Neural cell (in vitro differentiated cells): ENCODE results near the gene SKA3. TPM values are rescaled to one million over a fixed set of nuclear protein-coding genes. Genes with fewer than 3 reads are reported as not detected.

Experiments
- H2AFZ ChIP-seq: fragments of 200-600, 300-800 bp; sonication (generic), shearing (Covaris generic); 2 replicates; pipeline ENCODE4 v1.6.0; 2014; ENCODE audit warnings: low read depth, mild to moderate bottlenecking, antibody characterized with exemption, low read length, moderate library complexity
- H3F3A ChIP-seq: fragments of 200-600 bp; shearing (Covaris generic); 2 replicates; pipeline ENCODE4 v1.6.1; 2016; ENCODE audit warnings: mild to moderate bottlenecking, moderate library complexity, mixed read lengths, antibody characterized with exemption, low read length; ENCODE audit not compliant: insufficient read depth, poor library complexity, severe bottlenecking
- H3K27ac ChIP-seq: fragments of 200-600, 300-800 bp; sonication (generic), shearing (Covaris generic); 2 replicates; pipeline ENCODE4 v1.5.1; 2014; ENCODE audit warnings: mild to moderate bottlenecking, low read length, moderate library complexity
- H3K27me3 ChIP-seq: fragments of 300-800, 200-600 bp; sonication (generic), shearing (Covaris generic); 2 replicates; pipeline ENCODE4 v1.6.0; 2014; ENCODE audit warnings: mild to moderate bottlenecking, low read depth, low read length, moderate library complexity; ENCODE audit not compliant: insufficient read depth
- H3K36me3 ChIP-seq: fragments of 300-800, 200-600 bp; sonication (generic), shearing (Covaris generic); 2 replicates; pipeline ENCODE4 v1.5.1; 2014; ENCODE audit warnings: mild to moderate bottlenecking, antibody characterized with exemption, low read length, moderate library complexity; ENCODE audit not compliant: insufficient read depth
- H3K4me2 ChIP-seq: fragments of 300-800, 200-600 bp; sonication (generic), shearing (Covaris generic); 2 replicates; pipeline ENCODE4 v1.6.0; 2014; ENCODE audit warnings: mild to moderate bottlenecking, low read length
- H3K4me3 ChIP-seq: fragments of 300-800, 200-600 bp; sonication (generic), shearing (Covaris generic); 2 replicates; pipeline ENCODE4 v1.5.1; 2014; ENCODE audit warnings: mild to moderate bottlenecking, low read length, moderate library complexity
- H3K79me2 ChIP-seq: fragments of 200-600 bp; shearing (Covaris generic); replicated peaks from 2 replicates; pipeline ENCODE4 v1.6.0; 2014; ENCODE audit warnings: mild to moderate bottlenecking, low read length, moderate library complexity; ENCODE audit not compliant: insufficient read depth
- H3K9ac ChIP-seq: fragments of 300-800, 200-600 bp; sonication (generic), shearing (Covaris generic); 2 replicates; pipeline ENCODE4 v1.6.1; 2016; ENCODE audit warnings: mild to moderate bottlenecking, low read length, mixed read lengths
- H3K9me2 ChIP-seq: fragments of 200-600 bp; shearing (Covaris generic); 2 replicates; pipeline ENCODE4 v1.6.1; 2016; ENCODE audit warnings: mild to moderate bottlenecking, low read length, mixed read lengths; ENCODE audit not compliant: insufficient read depth
- H3K9me3 ChIP-seq: fragments of 200-600, 300-800 bp; sonication (generic), shearing (Covaris generic); 2 replicates; pipeline ENCODE4 v1.6.1; 2016; ENCODE audit warnings: mild to moderate bottlenecking, mixed run types, low read length, moderate library complexity, mixed read lengths
- H4K20me1 ChIP-seq: fragments of 200-600 bp; shearing (Covaris generic); 2 replicates; pipeline ENCODE4 v1.6.1; 2016; ENCODE audit warnings: mild to moderate bottlenecking, mixed run types; ENCODE audit not compliant: insufficient read depth
- EP300 ChIP-seq: fragments of 450-650 bp; conservative IDR thresholded peaks from 2 replicates; pipeline ENCODE4 v1.6.1; 2014; ENCODE audit warnings: antibody characterized with exemption, mild to moderate bottlenecking, moderate library complexity; ENCODE audit not compliant: poor library complexity, severe bottlenecking
- EZH2 ChIP-seq: fragments of 200-600, 300-800 bp; shearing (Covaris generic), sonication (generic); IDR thresholded peaks from 2 replicates; pipeline ENCODE4 v1.6.1; 2014; ENCODE audit warnings: antibody characterized with exemption, low read length, borderline replicate concordance, mild to moderate bottlenecking; ENCODE audit not compliant: insufficient read depth, poor library complexity, severe bottlenecking
- MXI1 ChIP-seq: fragments of 450-650 bp; conservative IDR thresholded peaks from 2 replicates; pipeline ENCODE4 v1.6.1; 2014; ENCODE audit warnings: antibody characterized with exemption, mild to moderate bottlenecking; ENCODE audit not compliant: poor library complexity, severe bottlenecking
- POLR2AphosphoS5 ChIP-seq: IDR thresholded peaks from 2 replicates; pipeline ENCODE4 v1.6.1; 2012
- RAD21 ChIP-seq: fragments of 450-650 bp; conservative IDR thresholded peaks from 2 replicates; pipeline ENCODE4 v1.6.1; 2014; ENCODE audit warnings: antibody characterized with exemption, mild to moderate bottlenecking, moderate library complexity
- REST ChIP-seq: IDR thresholded peaks from 2 replicates; pipeline ENCODE4 v1.6.1; 2012; ENCODE audit warnings: borderline replicate concordance
- SMC3 ChIP-seq: fragments of 450-650 bp; conservative IDR thresholded peaks from 2 replicates; pipeline ENCODE4 v1.6.1; 2014; ENCODE audit warnings: antibody characterized with exemption, mild to moderate bottlenecking, moderate library complexity; ENCODE audit not compliant: poor library complexity
- TAF1 ChIP-seq: IDR thresholded peaks from 2 replicates; pipeline ENCODE4 v1.6.1; 2012; ENCODE audit warnings: low read depth
- polyA plus RNA-seq: library from polyadenylated mRNA; depleted of rRNA; stranded (reverse); fragments of >200 nt; gene quantifications from 2 replicates; pipeline ENCODE4 v1.2.3, GENCODE V29; 2014
- TF ChIP-seq, protein P1 (sequence below): fragments of 450-650 bp; IDR thresholded peaks from 2 replicates; pipeline ENCODE4 v1.5.1; 2014; ENCODE audit warnings: antibody characterized with exemption, mild to moderate bottlenecking, moderate library complexity; ENCODE audit not compliant: poor library complexity, severe bottlenecking

SKA3 gene
- polyA plus RNA-seq, 1 donor from 2014 or later: 1.3 TPM

GRCh38 chr13:21124852-21125251, 51.5 kb downstream of the SKA3 start:
- Histone ChIP-seq H3K27ac (no peak overlapping the region), H2AFZ (no peak overlapping the region), H3K36me3 (no peaks in the 10 kb centered on the region), H3K4me2 (no peak overlapping the region), H3K79me2 (no peaks in the 10 kb centered on the region), H3K4me3 (no peak overlapping the region), H3K9me3 (no peaks in the 10 kb centered on the region), H3K27me3 (no peaks in the 10 kb centered on the region), H3F3A (no peaks in the 10 kb centered on the region), H3K9me2 (no peaks in the 10 kb centered on the region), H3K9ac (no peak overlapping the region), H4K20me1 (no peaks in the 10 kb centered on the region)
- TF ChIP-seq TAF1: no peak

- TF ChIP-seq REST: no peak
- no peak for TF ChIP-seq POLR2AphosphoS5
- TF ChIP-seq SMC3: no peak
- TF ChIP-seq TAF1: no peak
- no peak for TF ChIP-seq EP300
- no peak for TF ChIP-seq EZH2
- TF ChIP-seq, protein P1, sequence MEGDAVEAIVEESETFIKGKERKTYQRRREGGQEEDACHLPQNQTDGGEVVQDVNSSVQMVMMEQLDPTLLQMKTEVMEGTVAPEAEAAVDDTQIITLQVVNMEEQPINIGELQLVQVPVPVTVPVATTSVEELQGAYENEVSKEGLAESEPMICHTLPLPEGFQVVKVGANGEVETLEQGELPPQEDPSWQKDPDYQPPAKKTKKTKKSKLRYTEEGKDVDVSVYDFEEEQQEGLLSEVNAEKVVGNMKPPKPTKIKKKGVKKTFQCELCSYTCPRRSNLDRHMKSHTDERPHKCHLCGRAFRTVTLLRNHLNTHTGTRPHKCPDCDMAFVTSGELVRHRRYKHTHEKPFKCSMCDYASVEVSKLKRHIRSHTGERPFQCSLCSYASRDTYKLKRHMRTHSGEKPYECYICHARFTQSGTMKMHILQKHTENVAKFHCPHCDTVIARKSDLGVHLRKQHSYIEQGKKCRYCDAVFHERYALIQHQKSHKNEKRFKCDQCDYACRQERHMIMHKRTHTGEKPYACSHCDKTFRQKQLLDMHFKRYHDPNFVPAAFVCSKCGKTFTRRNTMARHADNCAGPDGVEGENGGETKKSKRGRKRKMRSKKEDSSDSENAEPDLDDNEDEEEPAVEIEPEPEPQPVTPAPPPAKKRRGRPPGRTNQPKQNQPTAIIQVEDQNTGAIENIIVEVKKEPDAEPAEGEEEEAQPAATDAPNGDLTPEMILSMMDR: no peak
- no peak for TF ChIP-seq MXI1
- TF ChIP-seq RAD21: no peak
- Histone ChIP-seq H3K79me2 (no peaks in the 10 kb centered on the region), H3K27ac (no peak overlapping the region), H3K9ac (no peak overlapping the region), H3K27me3 (no peaks in the 10 kb centered on the region), H3F3A (no peaks in the 10 kb centered on the region), H3K4me3 (no peak overlapping the region), H3K36me3 (no peaks in the 10 kb centered on the region), H2AFZ (no peak overlapping the region), H4K20me1 (no peaks in the 10 kb centered on the region), H3K9me2 (no peaks in the 10 kb centered on the region), H3K9me3 (no peaks in the 10 kb centered on the region), H3K4me2 (no peak overlapping the region)
Measured at GRCh38 chr13:21123956-21124355, 52.4 kb downstream of the SKA3 start.

- H3K9me3 ChIP-seq: no peaks in the 10 kb centered on the region
- H3K79me2 ChIP-seq: no peaks in the 10 kb centered on the region
- H3K27me3 ChIP-seq: no peaks in the 10 kb centered on the region
- H3K9me2 ChIP-seq: no peaks in the 10 kb centered on the region
- no peak overlapping the region for H3K9ac ChIP-seq
- no peak overlapping the region for H3K4me2 ChIP-seq
- H3K36me3 ChIP-seq: no peaks in the 10 kb centered on the region
- no peak overlapping the region for H2AFZ ChIP-seq
- no peak overlapping the region for H3K27ac ChIP-seq
- H4K20me1 ChIP-seq: no peaks in the 10 kb centered on the region
- H3K4me3 ChIP-seq: no peak overlapping the region
- TF ChIP-seq EZH2: no peak
- TF ChIP-seq RAD21: no peak
- TF ChIP-seq, protein P1: no peak
- no peak for TF ChIP-seq SMC3
- TF ChIP-seq EP300: no peak
- TF ChIP-seq POLR2AphosphoS5: no peak
- TF ChIP-seq TAF1: no peak
- no peak for TF ChIP-seq REST
- no peak for TF ChIP-seq MXI1
- no peaks in the 10 kb centered on the region for H3F3A ChIP-seq
Measured at GRCh38 chr13:21121616-21122015, 54.7 kb downstream of the SKA3 start.
